ENCODE results near the gene TSPAN9.

Gene TSPAN9

GRCh38 chr12:3193131-3193530 lies 116.0 kb downstream of the TSPAN9 start:
- no peak for DNase-seq

GRCh38 chr12:3193755-3194154 lies 116.6 kb downstream of the TSPAN9 start:
- DNase-seq, result no peak

DNA sequence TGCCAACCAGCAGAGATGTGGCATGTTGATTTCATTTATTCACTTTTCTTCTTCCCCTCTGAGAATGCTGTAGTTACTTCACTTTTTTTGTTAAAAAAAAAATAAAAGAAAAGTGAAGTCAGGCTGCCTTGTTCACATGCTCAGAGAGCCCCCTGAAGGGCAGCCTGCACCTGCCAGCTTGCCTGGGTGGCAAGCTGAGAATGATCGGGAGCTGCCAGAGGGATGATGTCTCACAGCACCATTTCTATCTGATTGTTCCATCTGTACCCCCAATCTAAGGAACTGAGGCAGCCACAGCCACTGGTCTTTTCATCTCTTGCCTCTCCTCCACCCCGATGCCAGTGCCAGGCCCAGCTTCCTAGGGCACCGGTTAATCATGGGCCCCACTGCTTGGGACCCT lies 118.2 kb downstream of the TSPAN9 start:
- no peak for DNase-seq

DNA sequence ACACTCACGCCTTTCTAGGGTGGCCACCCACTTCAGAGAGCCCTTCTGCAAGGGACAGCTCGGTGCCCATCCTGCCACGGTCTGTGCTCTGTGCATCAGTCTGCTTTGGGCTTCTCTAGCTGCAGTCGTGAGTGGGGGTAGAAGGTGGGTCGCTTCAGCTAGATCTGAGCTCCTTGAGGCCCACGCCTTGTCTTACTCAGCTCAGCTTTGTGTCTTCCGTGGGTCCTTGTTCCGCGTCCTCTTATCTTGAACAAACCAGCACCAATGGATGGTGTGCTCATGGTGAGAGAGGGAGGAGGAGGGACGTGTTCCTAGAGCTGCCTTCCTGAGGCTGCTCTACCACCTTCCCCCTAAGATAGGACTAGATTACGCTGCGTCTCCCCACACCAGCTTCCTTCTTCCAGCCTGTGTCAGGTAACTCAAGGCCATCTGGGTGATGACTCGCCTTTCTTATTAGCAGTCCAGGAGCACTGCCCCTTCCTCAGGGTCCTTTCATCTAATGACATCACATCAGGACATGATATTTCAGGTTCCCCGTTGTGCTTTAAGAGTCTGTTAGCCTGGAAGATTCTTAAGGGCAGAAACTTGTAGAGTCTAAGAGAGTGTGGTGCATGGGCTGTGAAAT lies 118.8 kb downstream of the TSPAN9 start:
- DNase-seq, result no peak

GRCh38 chr12:3196488-3196887 lies 119.3 kb downstream of the TSPAN9 start:
- no peak for DNase-seq

DNA sequence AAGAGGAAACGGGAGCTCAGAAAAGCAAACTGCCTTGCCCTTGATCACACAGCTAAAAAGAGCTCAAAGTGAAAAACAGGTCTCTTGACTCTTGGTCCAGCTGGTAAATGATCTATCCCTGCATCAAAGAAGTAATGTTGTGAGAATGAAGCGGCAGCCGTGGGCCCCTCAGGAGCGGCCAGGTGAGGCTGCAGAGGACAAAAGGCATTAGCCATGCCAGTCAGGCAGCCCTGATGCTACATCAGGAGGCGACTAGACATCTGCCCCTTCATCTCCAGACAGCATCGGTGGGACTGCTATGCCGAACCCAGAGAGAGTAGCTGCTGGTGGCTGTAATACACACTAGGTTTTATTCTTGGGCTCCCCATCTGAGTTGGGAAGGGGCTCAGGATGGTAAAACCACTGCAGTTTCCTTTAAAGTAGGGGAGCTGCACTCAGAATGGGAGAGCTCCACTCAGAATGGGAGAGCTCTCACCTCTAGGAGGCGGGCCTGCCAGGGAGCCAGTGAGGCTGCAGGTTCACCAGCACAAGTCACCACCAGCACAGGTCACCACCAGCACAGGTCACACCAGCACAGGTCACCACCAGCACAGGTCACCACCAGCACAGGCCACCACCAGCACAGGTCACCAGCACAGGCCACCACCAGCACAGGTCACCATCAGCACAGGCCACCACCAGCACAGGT lies 120.1 kb downstream of the TSPAN9 start:
- no peak for DNase-seq

DNA sequence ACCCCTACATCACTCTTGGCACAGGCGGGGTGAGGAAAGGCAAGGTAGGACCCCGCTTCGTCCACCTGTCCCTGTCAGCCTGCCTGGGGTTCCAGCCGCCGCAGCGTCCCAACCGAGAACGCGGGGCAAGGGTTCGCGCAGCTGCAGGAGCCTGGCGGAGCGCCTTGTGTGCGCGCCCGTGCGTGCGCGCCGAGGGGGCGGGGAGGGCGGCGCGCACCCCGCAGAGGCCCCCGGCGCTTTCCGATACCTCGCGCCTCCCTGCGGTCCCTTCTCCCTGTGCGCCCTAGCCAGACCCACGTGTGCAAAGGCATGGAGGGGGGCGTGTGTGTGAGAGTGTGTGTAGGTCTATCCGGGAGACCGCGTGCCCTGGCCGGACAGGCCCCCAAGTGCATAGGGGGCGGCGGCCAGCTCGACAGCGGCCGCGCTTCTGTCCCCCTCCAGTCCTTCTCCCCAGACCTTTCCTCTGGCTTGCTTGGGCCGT lies 122.4 kb downstream of the TSPAN9 start:
- DNase-seq, result peak in 1 of 2 donors; percentile 16

GRCh38 chr12:3200032-3200617 lies 122.9 kb downstream of the TSPAN9 start:
- DNase-seq, result peak in 1 of 2 donors; percentile 31

DNA sequence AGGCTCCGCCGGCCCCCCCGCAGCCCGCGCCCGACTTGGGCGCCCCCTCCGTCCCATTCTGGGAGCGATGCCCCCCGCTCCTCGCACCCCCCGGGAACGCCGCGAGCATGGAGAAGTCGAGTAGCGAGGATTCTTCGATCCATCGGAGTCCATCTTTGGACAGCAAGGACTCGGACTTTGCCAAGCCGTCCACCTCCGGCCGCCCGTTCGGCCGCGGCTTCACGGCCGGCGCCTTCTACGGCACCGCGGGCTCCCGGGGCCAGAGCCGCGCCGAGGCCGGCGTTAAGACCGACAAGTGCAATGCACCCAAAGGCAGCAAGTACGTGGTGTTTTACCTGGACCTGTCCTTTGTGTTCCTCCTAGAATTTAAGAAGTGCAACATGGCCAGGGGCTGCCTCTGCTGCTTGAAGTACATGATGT lies 123.6 kb downstream of the TSPAN9 start:
- DNase-seq, result no peak

- DNase-seq, result no peak
Measured at GRCh38 chr12:3201339-3202051, 124.3 kb downstream of the TSPAN9 start.

GRCh38 chr12:3202096-3202495 lies 124.9 kb downstream of the TSPAN9 start:
- DNase-seq, result no peak

- peak; percentile 73 to 77 for DNase-seq
Measured at GRCh38 chr12:3202734-3203446, 125.7 kb downstream of the TSPAN9 start.

GRCh38 chr12:3203713-3204112 lies 126.5 kb downstream of the TSPAN9 start:
- DNase-seq, result no peak

DNA sequence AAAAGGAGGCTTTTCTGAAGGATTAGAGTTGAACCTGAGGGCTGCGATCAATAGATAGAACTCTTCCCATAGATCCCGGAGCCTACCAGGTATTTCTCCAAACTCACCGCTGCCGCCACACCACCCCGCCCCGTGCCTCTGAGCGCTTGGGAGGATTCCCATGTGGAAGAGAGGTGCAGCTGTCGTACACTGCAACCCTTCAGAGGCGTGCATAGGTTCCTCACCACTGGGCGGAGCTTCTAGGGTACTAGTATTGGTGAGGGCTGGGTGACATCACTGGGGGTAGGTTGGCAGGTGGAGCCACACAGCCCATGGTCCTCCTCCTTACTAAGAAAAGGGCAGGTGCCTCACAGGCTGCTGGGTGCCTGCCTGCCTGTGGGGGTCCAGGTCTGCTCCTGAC lies 127.0 kb downstream of the TSPAN9 start:
- DNase-seq, result no peak

DNA sequence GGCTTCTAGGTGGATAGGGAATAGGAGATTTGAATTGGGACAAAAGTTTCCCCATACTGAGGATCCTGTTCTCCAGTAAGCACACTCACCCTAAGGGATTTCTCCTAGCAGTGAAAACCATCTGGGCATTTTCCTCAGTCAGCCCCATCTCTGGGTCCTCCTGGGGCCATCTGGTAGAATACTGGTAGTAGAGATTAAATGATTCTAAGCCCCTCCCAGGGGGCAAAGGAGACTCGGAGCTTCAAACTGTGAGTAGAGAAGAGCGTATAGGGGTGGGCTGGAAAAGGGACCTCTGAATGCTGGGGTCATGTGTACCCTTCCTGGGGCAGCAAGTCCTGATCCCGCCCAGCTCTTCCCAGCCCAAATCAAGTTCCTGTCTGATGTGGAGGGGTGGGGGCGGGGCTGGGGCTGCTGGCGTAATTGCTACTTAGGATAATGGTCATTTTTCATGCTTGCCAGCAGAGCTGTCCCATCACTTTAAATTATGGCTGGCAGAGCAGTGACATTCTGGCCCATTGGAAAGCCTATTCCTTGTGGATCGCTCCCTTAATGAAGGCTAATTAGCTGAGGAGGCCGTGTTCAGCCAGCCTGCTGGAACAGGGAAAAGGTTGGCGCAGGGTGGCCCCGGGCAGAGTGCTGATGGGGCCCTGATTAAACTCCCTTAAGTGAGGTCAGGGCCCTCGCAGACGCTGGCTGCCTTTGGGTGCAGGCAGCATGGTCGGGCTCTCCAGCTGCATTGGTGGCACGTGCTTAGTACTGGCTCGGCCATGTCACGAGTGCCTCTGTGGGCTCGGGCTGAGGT lies 127.8 kb downstream of the TSPAN9 start:
- DNase-seq, result no peak

DNA sequence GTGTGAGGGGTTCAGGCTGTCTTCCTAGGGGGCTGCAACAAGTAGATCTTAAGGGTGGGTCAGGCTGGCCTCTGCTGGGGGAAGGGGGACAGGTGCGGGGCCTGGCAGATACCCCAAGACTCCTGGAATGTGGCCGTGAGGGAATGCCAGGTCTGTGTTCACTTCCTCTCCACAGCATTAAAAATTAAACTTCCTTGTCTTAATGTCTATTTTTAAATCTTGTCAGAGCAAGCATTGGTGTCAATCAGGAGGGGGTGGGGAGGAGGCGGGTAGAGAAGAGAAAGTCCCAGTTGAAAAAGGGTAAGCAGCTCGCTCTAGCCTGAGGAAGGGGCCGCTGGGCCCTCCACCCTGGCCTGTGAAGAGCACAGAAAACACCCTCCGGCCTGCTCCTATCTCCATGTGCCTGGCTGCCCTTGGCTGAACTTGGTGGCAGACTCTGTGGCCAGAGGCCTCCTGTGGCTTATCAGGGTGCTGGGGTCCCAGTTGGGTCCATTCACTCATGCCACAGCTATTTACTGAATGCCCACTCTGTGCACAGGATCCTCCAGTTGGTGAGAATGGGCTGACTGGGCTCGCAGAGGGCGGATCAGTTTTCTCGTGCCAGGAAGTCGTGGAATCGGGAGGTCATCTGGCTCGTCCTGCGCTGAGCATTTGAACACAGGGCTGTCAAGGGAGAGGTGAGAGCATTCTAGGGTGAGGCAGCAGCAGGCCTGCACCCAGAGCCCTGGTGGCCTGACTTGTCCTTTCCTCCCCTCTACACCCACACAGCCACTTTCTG lies 128.8 kb downstream of the TSPAN9 start:
- no peak for DNase-seq

- DNase-seq, result no peak
Measured at GRCh38 chr12:3206536-3207072, 129.4 kb downstream of the TSPAN9 start.

- no peak for DNase-seq
Measured at GRCh38 chr12:3207175-3207574, 130.0 kb downstream of the TSPAN9 start.

GRCh38 chr12:3207858-3208257 lies 130.7 kb downstream of the TSPAN9 start:
- DNase-seq, result no peak

- no peak for DNase-seq
Measured at GRCh38 chr12:3213188-3213587, 136.0 kb downstream of the TSPAN9 start.

GRCh38 chr12:3213768-3214167 lies 136.6 kb downstream of the TSPAN9 start:
- no peak for DNase-seq
